Upper lobe of left lung (tissue), 4 donors: ENCODE results near the gene TTC23.

Experiments
- CTCF ChIP-seq, 6 experiments: fragments of 450-650 bp in 4 of 6; fragments of 200-600 bp in 2 of 6; sonication (generic) in 2 of 6; IDR thresholded peaks; one replicate each; pipeline ENCODE4 v1.5.1; 2016 to 2019; ENCODE audit warnings: antibody characterized with exemption in 6 of 6
- POLR2A ChIP-seq, 4 donors: fragments of 450-650 bp; IDR thresholded peaks; one replicate each; pipeline ENCODE4 v1.5.1; 2016 to 2017; ENCODE audit warnings: antibody characterized with exemption in 4 of 4, mild to moderate bottlenecking in 2 of 4

- TF ChIP-seq POLR2A (IDR thresholded peaks at IDR 0.05) (no peak), CTCF (IDR thresholded peaks at IDR 0.05) (no peak)
These were observed 105.4 kb downstream of the TTC23 start for GRCh38 chr15:99143655-99144610.
